Ovary (tissue), 3 donors: ENCODE results near the gene ACYP2.

Source experiments
- POLR2A ChIP-seq: fragments of 450-650 bp; IDR thresholded peaks from one replicate; pipeline ENCODE4 v1.6.1; 2017; ENCODE audit warnings: antibody characterized with exemption, mild to moderate bottlenecking, moderate library complexity
- TF ChIP-seq, protein P1 (sequence below), 3 donors: fragments of 450-650 bp in 2 of 3; fragments of 200-600 bp in 1 of 3; IDR thresholded peaks; one replicate each; pipeline versions ENCODE4 v1.5.1 to v1.8.0; 2016 to 2022; ENCODE audit warnings: antibody characterized with exemption in 3 of 3, mild to moderate bottlenecking in 1 of 3
- donor health status: DM: no; HTN: no; CAD: no.

GRCh38 chr2:54271843-54272627, 156.6 kb downstream of the ACYP2 start:
- TF ChIP-seq POLR2A = no peak
- TF ChIP-seq, protein P1, sequence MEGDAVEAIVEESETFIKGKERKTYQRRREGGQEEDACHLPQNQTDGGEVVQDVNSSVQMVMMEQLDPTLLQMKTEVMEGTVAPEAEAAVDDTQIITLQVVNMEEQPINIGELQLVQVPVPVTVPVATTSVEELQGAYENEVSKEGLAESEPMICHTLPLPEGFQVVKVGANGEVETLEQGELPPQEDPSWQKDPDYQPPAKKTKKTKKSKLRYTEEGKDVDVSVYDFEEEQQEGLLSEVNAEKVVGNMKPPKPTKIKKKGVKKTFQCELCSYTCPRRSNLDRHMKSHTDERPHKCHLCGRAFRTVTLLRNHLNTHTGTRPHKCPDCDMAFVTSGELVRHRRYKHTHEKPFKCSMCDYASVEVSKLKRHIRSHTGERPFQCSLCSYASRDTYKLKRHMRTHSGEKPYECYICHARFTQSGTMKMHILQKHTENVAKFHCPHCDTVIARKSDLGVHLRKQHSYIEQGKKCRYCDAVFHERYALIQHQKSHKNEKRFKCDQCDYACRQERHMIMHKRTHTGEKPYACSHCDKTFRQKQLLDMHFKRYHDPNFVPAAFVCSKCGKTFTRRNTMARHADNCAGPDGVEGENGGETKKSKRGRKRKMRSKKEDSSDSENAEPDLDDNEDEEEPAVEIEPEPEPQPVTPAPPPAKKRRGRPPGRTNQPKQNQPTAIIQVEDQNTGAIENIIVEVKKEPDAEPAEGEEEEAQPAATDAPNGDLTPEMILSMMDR (IDR thresholded peaks at IDR 0.05) = no peak
